ENCODE data around the gene OSBPL7.

OSBPL7 gene

GRCh38 chr17:47801176-47801765 lies 20.3 kb downstream of the OSBPL7 start:
- no peak for TF ChIP-seq CTCF (IDR thresholded peaks at IDR 0.05)

GRCh38 chr17:47800686-47801085 lies 20.9 kb downstream of the OSBPL7 start:
- TF ChIP-seq CTCF (IDR thresholded peaks at IDR 0.05) = no peak

- TF ChIP-seq CTCF (IDR thresholded peaks at IDR 0.05) = no peak
These were observed 23.8 kb downstream of the OSBPL7 start for GRCh38 chr17:47797797-47798196.

GRCh38 chr17:47792979-47793378 lies 28.6 kb downstream of the OSBPL7 start:
- TF ChIP-seq CTCF (IDR thresholded peaks at IDR 0.05) = no peak

- TF ChIP-seq CTCF (IDR thresholded peaks at IDR 0.05) = no peak
These were observed 29.1 kb downstream of the OSBPL7 start for GRCh38 chr17:47792457-47792856.

- no peak for TF ChIP-seq CTCF (IDR thresholded peaks at IDR 0.05)
These were observed 30.6 kb downstream of the OSBPL7 start for GRCh38 chr17:47791025-47791424.

- peak; percentile 64 for TF ChIP-seq CTCF (IDR thresholded peaks at IDR 0.05)
These were observed 31.7 kb downstream of the OSBPL7 start for GRCh38 chr17:47789611-47790561.
